ENCODE measurements around the gene KIF26B. TPM values are rescaled to one million over a fixed set of nuclear protein-coding genes. Genes with fewer than 3 reads are reported as not detected.

KIF26B gene
- polyA plus RNA-seq, 2 donors: 0.04 to 0.12 TPM

- Histone ChIP-seq H3K4me3 (ENCODE audit: low read depth in 1 of 2, low read length in 2 of 2) (no peak overlapping the region), H3K9me3 (ENCODE audit: control insufficient read depth in 2 of 2, insufficient read depth in 1 of 2, low read depth in 1 of 2, low read length in 1 of 2) (no peaks in the 10 kb centered on the region), H3K4me1 (ENCODE audit: control insufficient read depth in 2 of 2, insufficient read depth in 2 of 2, low read length in 1 of 2) (peaks cover 0 to 4% of the 10 kb centered on the region in 2 donors), H3K36me3 (ENCODE audit: control insufficient read depth in 2 of 2, insufficient read depth in 2 of 2, low read length in 1 of 2) (no peaks in the 10 kb centered on the region), H3K27ac (ENCODE audit: low read depth in 2 of 2, low read length in 1 of 2) (no peak overlapping the region), H3K27me3 (ENCODE audit: control insufficient read depth in 1 of 2, insufficient read depth in 2 of 2, low read length in 2 of 2) (no peaks in the 10 kb centered on the region)
- WGBS, 2 donors: 42% methylated on average over 12 of the region's 12 CpGs
These were observed 103.6 kb downstream of the KIF26B start for GRCh38 chr1:245258271-245258920.

- Histone ChIP-seq H3K4me1 (ENCODE audit: control insufficient read depth in 2 of 2, insufficient read depth in 2 of 2, low read length in 1 of 2) (peaks cover 0 to 4% of the 10 kb centered on the region in 2 donors), H3K27me3 (ENCODE audit: control insufficient read depth in 1 of 2, insufficient read depth in 2 of 2, low read length in 2 of 2) (no peaks in the 10 kb centered on the region), H3K9me3 (ENCODE audit: control insufficient read depth in 2 of 2, insufficient read depth in 1 of 2, low read depth in 1 of 2, low read length in 1 of 2) (no peaks in the 10 kb centered on the region), H3K4me3 (ENCODE audit: low read depth in 1 of 2, low read length in 2 of 2) (no peak overlapping the region), H3K27ac (ENCODE audit: low read depth in 2 of 2, low read length in 1 of 2) (no peak overlapping the region), H3K36me3 (ENCODE audit: control insufficient read depth in 2 of 2, insufficient read depth in 2 of 2, low read length in 1 of 2) (no peaks in the 10 kb centered on the region)
- 37 to 50% methylated on average over 6 of the region's 6 CpGs for WGBS, 2 donors
These were observed 105.5 kb downstream of the KIF26B start for GRCh38 chr1:245260110-245260882.

- Histone ChIP-seq H3K4me3 (ENCODE audit: low read depth in 1 of 2, low read length in 2 of 2) (no peak overlapping the region), H3K27ac (ENCODE audit: low read depth in 2 of 2, low read length in 1 of 2) (no peak overlapping the region), H3K36me3 (ENCODE audit: control insufficient read depth in 2 of 2, insufficient read depth in 2 of 2, low read length in 1 of 2) (no peaks in the 10 kb centered on the region), H3K9me3 (ENCODE audit: control insufficient read depth in 2 of 2, insufficient read depth in 1 of 2, low read depth in 1 of 2, low read length in 1 of 2) (no peaks in the 10 kb centered on the region), H3K4me1 (ENCODE audit: control insufficient read depth in 2 of 2, insufficient read depth in 2 of 2, low read length in 1 of 2) (peaks cover 0 to 4% of the 10 kb centered on the region in 2 donors), H3K27me3 (ENCODE audit: control insufficient read depth in 1 of 2, insufficient read depth in 2 of 2, low read length in 2 of 2) (no peaks in the 10 kb centered on the region)
- 95 to 96% methylated on average over 5 of the region's 5 CpGs for WGBS, 2 donors
These were observed 106.1 kb downstream of the KIF26B start for GRCh38 chr1:245260883-245261282.

GRCh38 chr1:245261786-245262185 is 107.0 kb downstream of the KIF26B start:
- WGBS, 2 donors: 79 to 80% methylated on average over 7 of the region's 7 CpGs
- H3K9me3 ChIP-seq (ENCODE audit: control insufficient read depth in 2 of 2, insufficient read depth in 1 of 2, low read depth in 1 of 2, low read length in 1 of 2): no peaks in the 10 kb centered on the region

GRCh38 chr1:245263529-245264095 is 108.8 kb downstream of the KIF26B start:
- no peak overlapping the region for H3K4me3 ChIP-seq (ENCODE audit: low read depth in 1 of 2, low read length in 2 of 2)
- 74 to 84% methylated on average over 5 of the region's 5 CpGs for WGBS, 2 donors
- peaks cover 0 to 2% of the 10 kb centered on the region in 2 donors for H3K4me1 ChIP-seq (ENCODE audit: control insufficient read depth in 2 of 2, insufficient read depth in 2 of 2, low read length in 1 of 2)
- H3K27ac ChIP-seq (ENCODE audit: low read depth in 2 of 2, low read length in 1 of 2): no peak overlapping the region
- H3K9me3 ChIP-seq (ENCODE audit: control insufficient read depth in 2 of 2, insufficient read depth in 1 of 2, low read depth in 1 of 2, low read length in 1 of 2): no peaks in the 10 kb centered on the region
- H3K27me3 ChIP-seq (ENCODE audit: control insufficient read depth in 1 of 2, insufficient read depth in 2 of 2, low read length in 2 of 2): no peaks in the 10 kb centered on the region
- no peaks in the 10 kb centered on the region for H3K36me3 ChIP-seq (ENCODE audit: control insufficient read depth in 2 of 2, insufficient read depth in 2 of 2, low read length in 1 of 2)

More at GRCh38 chr1:245261786-245262185, 107.0 kb downstream of the KIF26B start:
- no peaks in the 10 kb centered on the region for H3K27me3 ChIP-seq (ENCODE audit: control insufficient read depth in 1 of 2, insufficient read depth in 2 of 2, low read length in 2 of 2)
- no peak overlapping the region for H3K27ac ChIP-seq (ENCODE audit: low read depth in 2 of 2, low read length in 1 of 2)
- no peak overlapping the region for H3K4me3 ChIP-seq (ENCODE audit: low read depth in 1 of 2, low read length in 2 of 2)
- H3K4me1 ChIP-seq (ENCODE audit: control insufficient read depth in 2 of 2, insufficient read depth in 2 of 2, low read length in 1 of 2): peaks cover 0 to 4% of the 10 kb centered on the region in 2 donors
- no peaks in the 10 kb centered on the region for H3K36me3 ChIP-seq (ENCODE audit: control insufficient read depth in 2 of 2, insufficient read depth in 2 of 2, low read length in 1 of 2)

GRCh38 chr1:245264226-245264625 is 109.4 kb downstream of the KIF26B start:
- WGBS, 2 donors: 84 to 94% methylated on average over 4 of the region's 4 CpGs
- H3K27me3 ChIP-seq (ENCODE audit: control insufficient read depth in 1 of 2, insufficient read depth in 2 of 2, low read length in 2 of 2): no peaks in the 10 kb centered on the region
- H3K9me3 ChIP-seq (ENCODE audit: control insufficient read depth in 2 of 2, insufficient read depth in 1 of 2, low read depth in 1 of 2, low read length in 1 of 2): no peaks in the 10 kb centered on the region
- H3K27ac ChIP-seq (ENCODE audit: low read depth in 2 of 2, low read length in 1 of 2): no peak overlapping the region
- H3K4me3 ChIP-seq (ENCODE audit: low read depth in 1 of 2, low read length in 2 of 2): no peak overlapping the region
- H3K36me3 ChIP-seq (ENCODE audit: control insufficient read depth in 2 of 2, insufficient read depth in 2 of 2, low read length in 1 of 2): no peaks in the 10 kb centered on the region
- H3K4me1 ChIP-seq (ENCODE audit: control insufficient read depth in 2 of 2, insufficient read depth in 2 of 2, low read length in 1 of 2): no peaks in the 10 kb centered on the region

GRCh38 chr1:245266105-245266504 is 111.3 kb downstream of the KIF26B start:
- no peaks in the 10 kb centered on the region for H3K36me3 ChIP-seq (ENCODE audit: control insufficient read depth in 2 of 2, insufficient read depth in 2 of 2, low read length in 1 of 2)
- H3K4me1 ChIP-seq (ENCODE audit: control insufficient read depth in 2 of 2, insufficient read depth in 2 of 2, low read length in 1 of 2): no peaks in the 10 kb centered on the region
- H3K27me3 ChIP-seq (ENCODE audit: control insufficient read depth in 1 of 2, insufficient read depth in 2 of 2, low read length in 2 of 2): no peaks in the 10 kb centered on the region
- no peaks in the 10 kb centered on the region for H3K9me3 ChIP-seq (ENCODE audit: control insufficient read depth in 2 of 2, insufficient read depth in 1 of 2, low read depth in 1 of 2, low read length in 1 of 2)
- no peak overlapping the region for H3K4me3 ChIP-seq (ENCODE audit: low read depth in 1 of 2, low read length in 2 of 2)
- H3K27ac ChIP-seq (ENCODE audit: low read depth in 2 of 2, low read length in 1 of 2): no peak overlapping the region

GRCh38 chr1:245270063-245270462 is 115.3 kb downstream of the KIF26B start:
- H3K36me3 ChIP-seq (ENCODE audit: control insufficient read depth in 2 of 2, insufficient read depth in 2 of 2, low read length in 1 of 2): no peaks in the 10 kb centered on the region
- no peaks in the 10 kb centered on the region for H3K27me3 ChIP-seq (ENCODE audit: control insufficient read depth in 1 of 2, insufficient read depth in 2 of 2, low read length in 2 of 2)
- no peak overlapping the region for H3K4me3 ChIP-seq (ENCODE audit: low read depth in 1 of 2, low read length in 2 of 2)
- H3K9me3 ChIP-seq (ENCODE audit: control insufficient read depth in 2 of 2, insufficient read depth in 1 of 2, low read depth in 1 of 2, low read length in 1 of 2): no peaks in the 10 kb centered on the region
- no peaks in the 10 kb centered on the region for H3K4me1 ChIP-seq (ENCODE audit: control insufficient read depth in 2 of 2, insufficient read depth in 2 of 2, low read length in 1 of 2)
- H3K27ac ChIP-seq (ENCODE audit: low read depth in 2 of 2, low read length in 1 of 2): no peak overlapping the region

- Histone ChIP-seq H3K4me1 (ENCODE audit: control insufficient read depth in 2 of 2, insufficient read depth in 2 of 2, low read length in 1 of 2) (no peaks in the 10 kb centered on the region), H3K27me3 (ENCODE audit: control insufficient read depth in 1 of 2, insufficient read depth in 2 of 2, low read length in 2 of 2) (no peaks in the 10 kb centered on the region), H3K4me3 (ENCODE audit: low read depth in 1 of 2, low read length in 2 of 2) (no peak overlapping the region), H3K36me3 (ENCODE audit: control insufficient read depth in 2 of 2, insufficient read depth in 2 of 2, low read length in 1 of 2) (no peaks in the 10 kb centered on the region), H3K27ac (ENCODE audit: low read depth in 2 of 2, low read length in 1 of 2) (no peak overlapping the region), H3K9me3 (ENCODE audit: control insufficient read depth in 2 of 2, insufficient read depth in 1 of 2, low read depth in 1 of 2, low read length in 1 of 2) (no peaks in the 10 kb centered on the region)
- WGBS, 2 donors: 96 to 97% methylated on average over 1 of the region's 1 CpG
These were observed 116.2 kb downstream of the KIF26B start for GRCh38 chr1:245270972-245271371.
